Cardiac fibroblast (primary cell): Measurements from ENCODE around the gene MCM5.
"Not testable (repeated sequence)": the region's sequence is repeated elsewhere in the genome, so short reads cannot be mapped to it uniquely, and the experiment has no call there.

Experiments used
- DNase-seq, 2 donors: peaks; one replicate each; pipeline versions ENCODE4 v3.0.0 to v3.0.0-alpha.2; 2010; ENCODE audit warnings: low read depth in 2 of 2
- H3K4me3 ChIP-seq, 2 donors: replicated peaks in 1 of 2; 1 replicate in 1 of 2; 2 replicates in 1 of 2; pipeline ENCODE4 v1.5.1; 2011; ENCODE audit warnings: low read depth in 2 of 2, low read length in 2 of 2, mild to moderate bottlenecking in 2 of 2, moderate library complexity in 1 of 2
- CTCF ChIP-seq: IDR thresholded peaks from one replicate; pipeline ENCODE4 v1.5.1; 2011; ENCODE audit warnings: low read depth, mild to moderate bottlenecking, low read length, inconsistent platforms

MCM5 gene

GRCh38 chr22:35357883-35358621, 41.9 kb upstream of the MCM5 start:
- peak in 1 of 2 donors; percentile 83 for DNase-seq
- TF ChIP-seq CTCF: no peak
- no peak overlapping the region for H3K4me3 ChIP-seq

- H3K4me3 ChIP-seq: no peak overlapping the region
- no peak for DNase-seq
- no peak for TF ChIP-seq CTCF
These were observed 40.4 kb upstream of the MCM5 start for GRCh38 chr22:35359380-35360065.

- no peak for TF ChIP-seq CTCF
- no peak overlapping the region for H3K4me3 ChIP-seq
- DNase-seq: no peak
These were observed 38.9 kb upstream of the MCM5 start for GRCh38 chr22:35361001-35361558.

GRCh38 chr22:35363566-35364086, 36.3 kb upstream of the MCM5 start:
- no peak for TF ChIP-seq CTCF
- no peak overlapping the region for H3K4me3 ChIP-seq
- no peak for DNase-seq

- peak; percentile 58 to 84 for DNase-seq
- not testable (repeated sequence) for H3K4me3 ChIP-seq
These were observed 35.7 kb upstream of the MCM5 start for GRCh38 chr22:35364230-35364629.

GRCh38 chr22:35367331-35367886, 32.5 kb upstream of the MCM5 start:
- no peak for DNase-seq
- no peak overlapping the region for H3K4me3 ChIP-seq
- no peak for TF ChIP-seq CTCF

GRCh38 chr22:35368386-35368785, 31.6 kb upstream of the MCM5 start:
- no peak for DNase-seq
- H3K4me3 ChIP-seq: no peak overlapping the region
- no peak for TF ChIP-seq CTCF
